ENCODE results near the gene MNT. TPM values are rescaled to one million over a fixed set of nuclear protein-coding genes. Genes with fewer than 3 reads are reported as not detected.

Gene MNT
- total RNA-seq, 1 experiment from 2014 or later, result 32.1 TPM

GRCh38 chr17:2421315-2422147 is 20.7 kb upstream of the MNT start:
- Histone ChIP-seq H3K27me3 (replicated peaks; ENCODE audit: insufficient read depth, low read depth, low read length, poor library complexity) (no peaks in the 10 kb centered on the region), H3K36me3 (ENCODE audit: insufficient read depth, low read length, poor library complexity, severe bottlenecking) (peaks cover 10% of the 10 kb centered on the region), H3K27ac (ENCODE audit: low read depth, low read length, poor library complexity, severe bottlenecking) (no peak overlapping the region), H3K4me3 (ENCODE audit: low read depth, low read length, poor library complexity, severe bottlenecking) (no peak overlapping the region), H3K4me1 (ENCODE audit: insufficient read depth, low read length, poor library complexity, severe bottlenecking) (peaks cover 19% of the 10 kb centered on the region), H3K9me3 (ENCODE audit: low read depth, low read length, poor library complexity, severe bottlenecking) (no peaks in the 10 kb centered on the region)
- no peak for DNase-seq (ENCODE audit: low spot score)
- TF ChIP-seq EZH2 (IDR thresholded peaks at IDR 0.05; ENCODE audit: borderline replicate concordance, low read depth, low read length, poor library complexity, severe bottlenecking) (no peak), CTCF (conservative IDR thresholded peaks at IDR 0.05; ENCODE audit: low read depth, low read length) (peak; percentile 27; the same call in 1 of the 2 replicates)
- BruUV-seq (replicated peaks), result no TSS peak
- ChIA-PET POLR2A (ENCODE audit: low non-redundant PET) (no interaction called here), CTCF (no interaction called here)
- intact Hi-C loops (cut with micrococcal nuclease; ENCODE audit: unreplicated experiment), result loop anchor here (10.0 kb wide), 1 partner anchor 253 kb away; no protein-coding TSS in a partner anchor

GRCh38 chr17:2420176-2420575 is 19.3 kb upstream of the MNT start:
- TF ChIP-seq CTCF (conservative IDR thresholded peaks at IDR 0.05; ENCODE audit: low read depth, low read length), result no peak
- TF ChIP-seq EZH2 (IDR thresholded peaks at IDR 0.05; ENCODE audit: borderline replicate concordance, low read depth, low read length, poor library complexity, severe bottlenecking), result no peak

GRCh38 chr17:2419486-2419885 is 18.6 kb upstream of the MNT start:
- intact Hi-C loops (cut with micrococcal nuclease; ENCODE audit: unreplicated experiment), result no loop called here
- H3K4me3 ChIP-seq (ENCODE audit: low read depth, low read length, poor library complexity, severe bottlenecking), result no peak overlapping the region
- no peaks in the 10 kb centered on the region for H3K27me3 ChIP-seq (replicated peaks; ENCODE audit: insufficient read depth, low read depth, low read length, poor library complexity)
- peak overlapping the region; percentile 12 for H3K27ac ChIP-seq (ENCODE audit: low read depth, low read length, poor library complexity, severe bottlenecking)
- peaks cover 19% of the 10 kb centered on the region for H3K4me1 ChIP-seq (ENCODE audit: insufficient read depth, low read length, poor library complexity, severe bottlenecking)
- H3K9me3 ChIP-seq (ENCODE audit: low read depth, low read length, poor library complexity, severe bottlenecking), result no peaks in the 10 kb centered on the region
- H3K36me3 ChIP-seq (ENCODE audit: insufficient read depth, low read length, poor library complexity, severe bottlenecking), result peaks cover 17% of the 10 kb centered on the region
- BruUV-seq (replicated peaks), result no TSS peak
- TF ChIP-seq CTCF (conservative IDR thresholded peaks at IDR 0.05; ENCODE audit: low read depth, low read length) (no peak), EZH2 (IDR thresholded peaks at IDR 0.05; ENCODE audit: borderline replicate concordance, low read depth, low read length, poor library complexity, severe bottlenecking) (no peak)
- POLR2A ChIA-PET (ENCODE audit: low non-redundant PET), result no interaction called here
- CTCF ChIA-PET, result no interaction called here
- DNase-seq (ENCODE audit: low spot score), result no peak

More at GRCh38 chr17:2420176-2420575, 19.3 kb upstream of the MNT start:
- intact Hi-C loops (cut with micrococcal nuclease; ENCODE audit: unreplicated experiment), result loop anchor here (10.0 kb wide), 1 partner anchor 255 kb away; no protein-coding TSS in a partner anchor
- H3K27ac ChIP-seq (ENCODE audit: low read depth, low read length, poor library complexity, severe bottlenecking), result no peak overlapping the region
- POLR2A ChIA-PET (ENCODE audit: low non-redundant PET), result no interaction called here
- TSS peak; percentile 35 for BruUV-seq (replicated peaks)
- no peak overlapping the region for H3K4me3 ChIP-seq (ENCODE audit: low read depth, low read length, poor library complexity, severe bottlenecking)
- H3K36me3 ChIP-seq (ENCODE audit: insufficient read depth, low read length, poor library complexity, severe bottlenecking), result peaks cover 10% of the 10 kb centered on the region
- H3K4me1 ChIP-seq (ENCODE audit: insufficient read depth, low read length, poor library complexity, severe bottlenecking), result peaks cover 19% of the 10 kb centered on the region
- no peak for DNase-seq (ENCODE audit: low spot score)
- CTCF ChIA-PET, result no interaction called here
- no peaks in the 10 kb centered on the region for H3K9me3 ChIP-seq (ENCODE audit: low read depth, low read length, poor library complexity, severe bottlenecking)
- H3K27me3 ChIP-seq (replicated peaks; ENCODE audit: insufficient read depth, low read depth, low read length, poor library complexity), result no peaks in the 10 kb centered on the region

All from A673 (cell line).